Mesendoderm (in vitro differentiated cells): Measurements from ENCODE around the gene TNFRSF21.

Experiments
- DNase-seq: peaks from one replicate; pipeline ENCODE4 v3.0.0; 2013
- H2AK5ac ChIP-seq: 2 replicates; pipeline ENCODE4 v1.6.1; 2013; ENCODE audit warnings: low read length, inconsistent platforms
- H2BK120ac ChIP-seq: 2 replicates; pipeline ENCODE4 v1.6.1; 2013; ENCODE audit warnings: low read depth, mild to moderate bottlenecking, low read length, moderate library complexity, mixed read lengths
- H2BK15ac ChIP-seq: replicated peaks from 2 replicates; pipeline ENCODE4 v1.6.1; 2013; ENCODE audit warnings: low read depth, mild to moderate bottlenecking, moderate library complexity
- H2BK5ac ChIP-seq: 2 replicates; pipeline ENCODE4 v1.6.1; 2013; ENCODE audit warnings: low read length, inconsistent platforms
- H3K18ac ChIP-seq: 2 replicates; pipeline ENCODE4 v1.6.1; 2013; ENCODE audit warnings: mild to moderate bottlenecking, low read length, mixed read lengths
- H3K23ac ChIP-seq: one replicate; pipeline ENCODE4 v1.6.1; 2013; ENCODE audit warnings: low read length
- H3K27ac ChIP-seq: 2 replicates; pipeline ENCODE4 v1.5.1; 2013; ENCODE audit warnings: low read depth, mild to moderate bottlenecking, inconsistent platforms, low read length, moderate library complexity
- H3K27me3 ChIP-seq: 2 replicates; pipeline ENCODE4 v1.6.1; 2013; ENCODE audit warnings: low read length, control low read depth, mild to moderate bottlenecking, inconsistent platforms; ENCODE audit not compliant: insufficient read depth, poor library complexity
- H3K36me3 ChIP-seq: 2 replicates; pipeline ENCODE4 v1.6.1; 2013; ENCODE audit warnings: low read length, inconsistent platforms; ENCODE audit not compliant: control insufficient read depth, insufficient read depth
- H3K4ac ChIP-seq: one replicate; pipeline ENCODE4 v1.6.1; 2013; ENCODE audit warnings: low read depth, mild to moderate bottlenecking, low read length, moderate library complexity
- H3K4me1 ChIP-seq: 2 replicates; pipeline ENCODE4 v1.6.1; 2013; ENCODE audit warnings: low read depth, low read length, inconsistent platforms; ENCODE audit not compliant: control insufficient read depth
- H3K4me2 ChIP-seq: 2 replicates; pipeline ENCODE4 v1.6.1; 2013; ENCODE audit warnings: low read length
- H3K4me3 ChIP-seq: 2 replicates; pipeline ENCODE4 v1.5.1; 2013; ENCODE audit warnings: mild to moderate bottlenecking, low read length
- H3K56ac ChIP-seq: one replicate; pipeline ENCODE4 v1.6.1; 2013; ENCODE audit warnings: low read length
- H3K79me1 ChIP-seq: 2 replicates; pipeline ENCODE4 v1.6.1; 2013; ENCODE audit warnings: low read length, inconsistent platforms
- H3K79me2 ChIP-seq: 2 replicates; pipeline ENCODE4 v1.6.1; 2013; ENCODE audit warnings: mild to moderate bottlenecking, low read length; ENCODE audit not compliant: control insufficient read depth, insufficient read depth
- H3K9ac ChIP-seq: 2 replicates; pipeline ENCODE4 v1.6.1; 2013; ENCODE audit warnings: low read length, inconsistent platforms
- H4K5ac ChIP-seq: one replicate; pipeline ENCODE4 v1.6.1; 2013; ENCODE audit warnings: low read length
- H4K8ac ChIP-seq: one replicate; pipeline ENCODE4 v1.6.1; 2013; ENCODE audit warnings: low read depth, mild to moderate bottlenecking, control low read depth, low read length, moderate library complexity
- WGBS: extraction: QIAGEN DNeasy Blood & Tissue Kit; methylation state at CpG from one replicate; pipeline ENCODE4 v1.1.7; 2013; ENCODE audit warnings: low lambda C conversion rate, missing lambda C conversion rate; ENCODE audit not compliant: insufficient coverage; ENCODE audit errors: extremely low coverage; 5-methylcytosine and 5-hydroxymethylcytosine counted together

The TNFRSF21 gene

DNA sequence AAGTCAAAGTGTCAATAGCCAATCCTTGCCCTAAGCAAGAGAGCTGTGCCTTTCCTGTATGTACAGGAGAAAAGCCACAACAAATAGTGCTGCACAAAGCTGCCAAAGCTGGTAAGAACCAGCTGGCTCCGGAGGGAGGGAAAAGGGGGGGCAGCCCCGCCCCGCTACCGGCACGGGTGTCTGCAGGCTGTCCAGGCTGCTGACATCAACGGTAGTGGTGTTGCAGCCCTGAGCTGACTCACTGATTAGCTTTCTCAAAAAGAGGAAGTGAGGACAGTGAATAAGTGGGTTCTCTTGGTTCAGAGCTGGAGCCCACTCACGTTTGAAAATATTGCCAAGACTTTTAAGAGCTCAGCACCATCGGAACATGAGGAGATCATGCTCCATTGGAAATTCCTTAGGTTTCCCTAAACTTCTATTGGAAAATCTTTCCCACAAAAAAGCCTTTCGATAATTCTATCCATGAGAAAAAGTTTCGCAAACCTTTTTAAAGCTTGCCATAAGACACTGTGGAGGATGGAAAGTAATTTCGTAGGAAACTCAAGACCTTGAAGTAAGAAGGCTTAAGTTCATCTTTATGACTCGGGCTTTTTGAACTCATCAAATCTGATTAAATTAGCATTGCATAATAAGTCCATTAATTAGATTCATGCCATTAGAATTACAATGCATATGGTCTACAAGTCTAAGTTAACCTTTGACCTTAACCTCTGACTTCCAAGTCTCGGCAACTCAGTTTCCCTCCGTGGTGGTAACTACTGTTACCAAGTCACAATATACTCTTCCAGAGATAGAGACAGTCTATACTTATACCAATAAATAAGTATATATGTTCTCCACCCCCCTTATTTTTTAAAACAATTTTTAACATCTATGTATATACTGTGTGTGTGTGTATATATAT is 67.0 kb downstream of the TNFRSF21 start:
- no CpG with 5 or more reads among the region's 14 CpGs for WGBS
- Histone ChIP-seq H3K79me1 (peaks cover 13% of the 10 kb centered on the region), H2BK5ac (no peak overlapping the region), H4K5ac (no peak overlapping the region), H3K4me2 (no peak overlapping the region), H2AK5ac (no peak overlapping the region), H3K36me3 (no peaks in the 10 kb centered on the region), H3K27me3 (no peaks in the 10 kb centered on the region), H2BK15ac (no peak overlapping the region), H3K4me3 (no peak overlapping the region), H3K56ac (peak overlapping the region; percentile 37), H3K18ac (no peak overlapping the region), H3K23ac (no peak overlapping the region), H3K4ac (no peak overlapping the region), H2BK120ac (no peak overlapping the region), H3K79me2 (peaks cover 5% of the 10 kb centered on the region), H3K27ac (no peak overlapping the region), H3K9ac (no peak overlapping the region), H4K8ac (no peak overlapping the region), H3K4me1 (peaks cover 2% of the 10 kb centered on the region)
- peak; percentile 79 for DNase-seq

DNA sequence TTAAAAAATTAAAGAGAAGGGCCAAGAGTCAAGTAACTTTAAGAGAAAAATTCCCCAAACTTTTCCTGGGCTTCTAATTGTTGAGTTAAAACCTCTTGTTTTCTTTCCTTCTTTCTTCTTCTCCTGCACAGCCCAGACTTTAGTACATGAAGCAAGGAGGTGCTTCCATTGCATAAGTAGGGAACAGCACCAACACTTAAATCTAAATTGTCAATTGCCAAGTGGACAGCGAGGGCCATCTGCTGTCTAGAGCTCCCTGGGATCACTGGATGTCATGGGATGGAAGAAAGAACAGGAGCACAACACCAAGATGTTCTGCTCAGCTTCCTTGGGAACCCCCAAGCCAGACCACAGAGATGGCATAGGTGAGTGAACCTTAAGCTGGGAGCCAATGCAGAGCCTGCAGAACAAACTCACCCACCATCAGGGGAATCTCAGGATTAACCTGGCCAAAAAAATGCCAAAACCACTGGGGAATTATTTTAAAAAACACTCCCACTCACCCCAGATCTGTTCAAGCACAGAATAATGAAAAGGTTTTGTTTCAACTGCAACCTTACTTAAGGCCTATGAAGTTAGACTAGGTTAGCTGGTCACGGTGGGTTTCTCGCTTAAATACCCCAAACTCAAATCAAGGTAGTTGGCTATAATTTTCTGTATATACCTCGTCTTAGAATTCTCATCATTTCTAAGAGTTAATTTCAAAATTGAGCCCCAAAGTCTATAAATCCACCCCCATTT is 67.8 kb downstream of the TNFRSF21 start:
- Histone ChIP-seq H3K4ac (no peak overlapping the region), H3K27ac (no peak overlapping the region), H2BK5ac (no peak overlapping the region), H3K9ac (no peak overlapping the region), H3K79me1 (peaks cover 13% of the 10 kb centered on the region), H3K56ac (no peak overlapping the region), H4K5ac (no peak overlapping the region), H3K4me2 (no peak overlapping the region), H3K18ac (no peak overlapping the region), H3K23ac (no peak overlapping the region), H2BK120ac (no peak overlapping the region), H2AK5ac (no peak overlapping the region), H3K4me1 (no peaks in the 10 kb centered on the region), H4K8ac (peak overlapping the region; percentile 65), H2BK15ac (no peak overlapping the region), H3K27me3 (no peaks in the 10 kb centered on the region), H3K36me3 (no peaks in the 10 kb centered on the region), H3K4me3 (no peak overlapping the region), H3K79me2 (peaks cover 5% of the 10 kb centered on the region)
- no peak for DNase-seq
- WGBS: no CpG with 5 or more reads among the region's 4 CpGs

DNA sequence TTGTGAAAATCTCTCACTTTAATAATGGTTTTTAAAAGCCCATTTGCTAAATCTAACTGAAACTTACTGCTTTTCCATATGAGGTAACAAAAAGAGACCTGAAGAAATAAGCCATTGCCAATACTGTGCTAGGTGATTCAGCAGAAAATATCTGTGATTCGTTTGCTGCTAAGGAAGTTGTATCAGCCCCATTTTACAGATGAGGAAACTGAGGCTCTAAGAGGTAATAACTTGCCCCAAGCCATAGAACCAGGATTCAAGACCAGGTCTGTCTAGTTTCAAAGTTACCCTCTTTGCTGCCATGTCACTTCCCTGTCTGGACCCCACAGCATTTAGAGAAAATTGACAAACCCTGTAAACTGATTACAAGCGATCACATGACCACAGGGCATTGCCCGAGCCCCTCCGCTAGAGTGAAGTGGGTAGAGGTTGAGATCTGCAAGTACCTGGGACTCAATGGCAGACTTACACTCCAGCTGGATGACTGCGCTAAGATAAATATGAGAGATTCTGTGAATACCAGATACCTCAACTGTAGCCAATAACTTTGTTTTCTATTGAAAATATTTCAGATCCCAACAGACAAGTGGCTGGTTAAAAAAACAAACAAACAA is 69.3 kb downstream of the TNFRSF21 start:
- H3K4me3 ChIP-seq: no peak overlapping the region
- H3K27ac ChIP-seq: no peak overlapping the region
- H3K79me2 ChIP-seq: peaks cover 8% of the 10 kb centered on the region
- H2BK15ac ChIP-seq: no peak overlapping the region
- H3K9ac ChIP-seq: no peak overlapping the region
- no peak overlapping the region for H3K23ac ChIP-seq
- no peaks in the 10 kb centered on the region for H3K36me3 ChIP-seq
- no CpG with 5 or more reads among the region's 5 CpGs for WGBS
- peaks cover 15% of the 10 kb centered on the region for H3K79me1 ChIP-seq
- H2AK5ac ChIP-seq: no peak overlapping the region
- H4K5ac ChIP-seq: no peak overlapping the region
- H3K56ac ChIP-seq: no peak overlapping the region
- no peak overlapping the region for H2BK5ac ChIP-seq
- H4K8ac ChIP-seq: no peak overlapping the region
- H3K27me3 ChIP-seq: no peaks in the 10 kb centered on the region
- H3K4me1 ChIP-seq: peaks cover 3% of the 10 kb centered on the region
- H3K4me2 ChIP-seq: no peak overlapping the region
- H2BK120ac ChIP-seq: no peak overlapping the region
- DNase-seq: no peak
- peak overlapping the region; percentile 60 for H3K18ac ChIP-seq
- H3K4ac ChIP-seq: no peak overlapping the region

DNA sequence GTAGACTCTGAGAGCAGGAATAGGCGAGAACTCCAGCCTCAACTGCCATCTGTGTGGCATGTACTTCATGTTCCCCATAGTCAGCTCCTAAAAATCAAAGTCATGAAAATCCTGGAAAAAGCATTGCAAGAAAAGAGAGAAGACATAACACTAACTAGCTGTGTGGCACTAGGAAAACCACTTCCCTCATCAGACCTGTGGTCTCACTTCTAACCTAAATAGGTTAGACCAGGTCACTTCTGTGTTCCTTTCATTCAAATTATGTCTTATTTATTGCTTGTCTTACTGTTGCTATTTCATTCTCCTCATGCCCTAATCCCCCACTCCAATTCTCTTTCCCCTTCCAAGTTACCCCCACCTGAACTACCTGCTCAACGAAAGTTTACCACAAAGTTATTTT is 70.2 kb downstream of the TNFRSF21 start:
- H3K36me3 ChIP-seq: no peaks in the 10 kb centered on the region
- H2BK15ac ChIP-seq: no peak overlapping the region
- H2BK5ac ChIP-seq: no peak overlapping the region
- peaks cover 8% of the 10 kb centered on the region for H3K79me2 ChIP-seq
- H2BK120ac ChIP-seq: no peak overlapping the region
- H3K4ac ChIP-seq: no peak overlapping the region
- H4K5ac ChIP-seq: no peak overlapping the region
- H3K27me3 ChIP-seq: no peaks in the 10 kb centered on the region
- H4K8ac ChIP-seq: no peak overlapping the region
- H3K4me1 ChIP-seq: peaks cover 3% of the 10 kb centered on the region
- H3K23ac ChIP-seq: no peak overlapping the region
- no peak overlapping the region for H3K18ac ChIP-seq
- no peak overlapping the region for H3K4me3 ChIP-seq
- DNase-seq: no peak
- no peak overlapping the region for H3K4me2 ChIP-seq
- 100% methylated on average over 1 of the region's 2 CpGs for WGBS
- H3K9ac ChIP-seq: no peak overlapping the region
- no peak overlapping the region for H3K56ac ChIP-seq
- H2AK5ac ChIP-seq: no peak overlapping the region
- peaks cover 18% of the 10 kb centered on the region for H3K79me1 ChIP-seq
- H3K27ac ChIP-seq: no peak overlapping the region

DNA sequence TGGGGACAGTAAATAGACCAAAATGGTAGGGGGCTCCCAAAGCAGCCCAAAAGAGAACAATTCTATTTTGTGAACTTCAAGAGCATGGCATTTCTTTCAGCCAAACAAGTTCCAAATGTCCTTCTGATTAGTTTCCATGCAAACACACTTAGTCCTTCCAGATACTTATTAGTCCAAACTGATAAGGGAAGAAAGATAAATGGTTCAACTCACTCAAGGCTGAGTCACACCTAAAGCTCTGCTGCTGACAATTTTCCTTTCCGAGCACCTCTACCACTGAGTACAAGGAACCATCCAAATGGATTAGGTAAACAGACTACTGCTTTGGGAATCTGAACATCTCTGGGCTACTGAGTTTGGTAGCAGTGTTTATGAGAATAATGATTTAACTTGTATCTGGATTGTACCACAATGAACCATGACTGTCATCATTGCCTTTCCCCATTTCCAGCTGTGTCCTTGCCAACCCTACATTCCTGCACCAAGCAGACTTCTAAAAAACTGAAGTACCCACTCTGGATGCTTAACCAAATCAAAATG is 71.2 kb downstream of the TNFRSF21 start:
- H3K27ac ChIP-seq: no peak overlapping the region
- no peak overlapping the region for H2BK120ac ChIP-seq
- peaks cover 8% of the 10 kb centered on the region for H3K79me2 ChIP-seq

More for the DNA sequence above, 71.2 kb downstream of the TNFRSF21 start:
- no peak overlapping the region for H3K9ac ChIP-seq
- H3K4me1 ChIP-seq: peaks cover 3% of the 10 kb centered on the region
- no peak overlapping the region for H4K5ac ChIP-seq
- peaks cover 16% of the 10 kb centered on the region for H3K79me1 ChIP-seq
- no peaks in the 10 kb centered on the region for H3K27me3 ChIP-seq
- no peak overlapping the region for H2AK5ac ChIP-seq
- H3K4me3 ChIP-seq: no peak overlapping the region
- no peak overlapping the region for H2BK15ac ChIP-seq
- no peak overlapping the region for H3K56ac ChIP-seq
- H3K4ac ChIP-seq: no peak overlapping the region
- DNase-seq: peak; percentile 39
- H3K23ac ChIP-seq: no peak overlapping the region
- WGBS: no CpG with 5 or more reads among the region's 1 CpG
- no peak overlapping the region for H4K8ac ChIP-seq
- no peak overlapping the region for H2BK5ac ChIP-seq
- no peak overlapping the region for H3K4me2 ChIP-seq
- H3K36me3 ChIP-seq: no peaks in the 10 kb centered on the region
- no peak overlapping the region for H3K18ac ChIP-seq
